HepG2 (cell line): ENCODE measurements around the gene PCAT6. TPM values are rescaled to one million over a fixed set of nuclear protein-coding genes. Genes with fewer than 3 reads are reported as not detected.

Source experiments
- ATAC-seq: fragments of 200-7000 bp; cut with Tn5 transposase; 3 replicates; pipeline ENCODE4 v1.9.1; 2020; ENCODE audit warnings: mild to moderate bottlenecking, moderate library complexity
- BruUV-seq: library from RNA; stranded (reverse); fragments of 400-500 nt; replicated peaks from 2 replicates; lab custom pipeline; 2021; lab: Mats Ljungman, UMichigan
- CTCF ChIA-PET: fragments of 300-600 bp; formaldehyde crosslinking; extraction: SDS; loops from one replicate; lab custom pipeline; 2021; ENCODE audit warnings: low total read pairs, inconsistent platforms, low intra/inter-chr PET ratio; lab: Yijun Ruan, JAX
- POLR2A ChIA-PET: fragments of 350-600 bp; sonication (Branson Sonifier 250); formaldehyde crosslinking; loops from one replicate; lab custom pipeline; 2020; ENCODE audit warnings: antibody characterized with exemption, inconsistent platforms; lab: Yijun Ruan, JAX
- DNase-seq: peaks from one replicate; pipeline ENCODE4 v3.0.0-alpha.2; 2015; ENCODE audit warnings: low spot score
- FAIRE-seq: peaks from 3 replicates; lab custom pipeline; 2011; peaks lifted over from hg19 to GRCh38; lab: Jason Lieb, UNC
- H2AFZ ChIP-seq: one replicate; pipeline ENCODE4 v1.6.1; 2011; ENCODE audit warnings: low read length, inconsistent platforms
- H3K27ac ChIP-seq: fragments of 300-600 bp; 3 replicates; pipeline ENCODE4 v1.8.0; 2011; ENCODE audit warnings: mixed run types, mild to moderate bottlenecking, mixed read lengths, low read length, inconsistent platforms; ENCODE audit not compliant: insufficient read depth; ENCODE audit errors: extremely low read length
- H3K27me3 ChIP-seq, 2 experiments: fragments of 200-600 bp in 1 of 2; 2 replicates in 1 of 2; 3 replicates in 1 of 2; pipeline versions ENCODE4 v1.6.0 to v1.8.0; 2011; ENCODE audit warnings: low read length in 2 of 2, mild to moderate bottlenecking in 2 of 2, moderate library complexity in 2 of 2, inconsistent platforms in 1 of 2; ENCODE audit not compliant: insufficient read depth in 2 of 2, control insufficient read depth in 1 of 2
- H3K36me3 ChIP-seq, 2 experiments: fragments of 200-600 bp in 1 of 2; replicated peaks in 1 of 2; 2 replicates in 1 of 2; 3 replicates in 1 of 2; pipeline versions ENCODE4 v1.5.1 to v1.8.0; 2011; ENCODE audit warnings: low read length in 2 of 2, inconsistent platforms in 1 of 2; ENCODE audit not compliant: insufficient read depth in 2 of 2, control insufficient read depth in 1 of 2
- H3K4me1 ChIP-seq: 2 replicates; pipeline ENCODE4 v1.5.1; 2012; ENCODE audit warnings: low read length, inconsistent platforms; ENCODE audit not compliant: insufficient read depth
- H3K4me2 ChIP-seq: 2 replicates; pipeline ENCODE4 v1.6.0; 2011; ENCODE audit warnings: low read depth, low read length, inconsistent platforms
- H3K4me3 ChIP-seq, 3 experiments: fragments of 200-600 bp in 1 of 3; sonication (generic), shearing (Covaris generic) in 1 of 3; replicated peaks in 1 of 3; 2 replicates each; pipeline ENCODE4 v1.5.1; 2011 to 2016; ENCODE audit warnings: low read length in 3 of 3, inconsistent platforms in 2 of 3, low read depth in 2 of 3, mild to moderate bottlenecking in 2 of 3, control low read depth in 1 of 3, mixed read lengths in 1 of 3; ENCODE audit not compliant: insufficient read depth in 1 of 3
- H3K79me2 ChIP-seq: one replicate; pipeline ENCODE4 v1.6.1; 2011; ENCODE audit warnings: low read length, inconsistent platforms; ENCODE audit not compliant: insufficient read depth
- H3K9ac ChIP-seq: 2 replicates; pipeline ENCODE4 v1.6.0; 2011; ENCODE audit warnings: mild to moderate bottlenecking, low read depth, low read length, inconsistent platforms; ENCODE audit not compliant: insufficient read depth
- H3K9me3 ChIP-seq: 2 replicates; pipeline ENCODE4 v1.5.1; 2012; ENCODE audit warnings: mild to moderate bottlenecking, low read length
- H4K20me1 ChIP-seq: 2 replicates; pipeline ENCODE4 v1.6.0; 2011; ENCODE audit warnings: inconsistent platforms, mild to moderate bottlenecking, low read length, moderate library complexity; ENCODE audit not compliant: insufficient read depth
- CBX2 ChIP-seq, 2 experiments: fragments of 200-600 bp in 1 of 2; sonication (generic); formaldehyde crosslinking in 1 of 2; IDR thresholded peaks; 2 replicates each; pipeline versions ENCODE4 v1.7.0 to v1.8.1; 2018 to 2022; ENCODE audit warnings: low read depth in 2 of 2, low read length in 1 of 2, mild to moderate bottlenecking in 1 of 2, missing genetic modification reagents in 1 of 2
- ELF1 ChIP-seq: sonication (generic); formaldehyde crosslinking; IDR thresholded peaks from 2 replicates; pipeline ENCODE4 v1.4.0; 2020; ENCODE audit warnings: missing genetic modification reagents
- MAFF ChIP-seq: IDR thresholded peaks from 2 replicates; pipeline ENCODE4 v1.6.1; 2011; ENCODE audit warnings: low read depth, low read length, improper control_type of control experiment
- NFRKB ChIP-seq: fragments of 450-650 bp; IDR thresholded peaks from 2 replicates; pipeline ENCODE4 v1.6.1; 2017
- REXO4 ChIP-seq: sonication (generic); formaldehyde crosslinking; IDR thresholded peaks from 2 replicates; pipeline ENCODE4 v1.8.0; 2022; ENCODE audit warnings: missing genetic modification reagents, mild to moderate bottlenecking, borderline replicate concordance
- RFX5 ChIP-seq: IDR thresholded peaks from 2 replicates; pipeline ENCODE4 v1.6.1; 2011; ENCODE audit warnings: low read depth, low read length, improper control_type of control experiment
- SP2 ChIP-seq: sonication (generic); formaldehyde crosslinking; IDR thresholded peaks from 2 replicates; pipeline ENCODE4 v1.5.1; 2020; ENCODE audit warnings: mild to moderate bottlenecking, missing genetic modification reagents
- SP5 ChIP-seq: IDR thresholded peaks from 2 replicates; pipeline ENCODE4 v1.6.1; 2016; ENCODE audit warnings: low read depth, borderline replicate concordance
- THAP8 ChIP-seq: sonication (generic); formaldehyde crosslinking; IDR thresholded peaks from 2 replicates; pipeline ENCODE4 v1.5.1; 2020; ENCODE audit warnings: missing genetic modification reagents, mild to moderate bottlenecking, borderline replicate concordance
- TIGD3 ChIP-seq: sonication (generic); formaldehyde crosslinking; IDR thresholded peaks from 2 replicates; pipeline ENCODE4 v1.5.1; 2020; ENCODE audit warnings: mild to moderate bottlenecking, missing genetic modification reagents, borderline replicate concordance
- ZNF225 ChIP-seq: sonication (generic); formaldehyde crosslinking; IDR thresholded peaks from 2 replicates; pipeline ENCODE4 v1.4.0; 2020; ENCODE audit warnings: mild to moderate bottlenecking, missing genetic modification reagents
- ZNF253 ChIP-seq: sonication (generic); formaldehyde crosslinking; IDR thresholded peaks from 2 replicates; pipeline ENCODE4 v1.8.0; 2022; ENCODE audit warnings: mild to moderate bottlenecking, missing genetic modification reagents, borderline replicate concordance
- ZNF530 ChIP-seq: sonication (generic); formaldehyde crosslinking; IDR thresholded peaks from 2 replicates; pipeline ENCODE4 v1.5.0; 2020; ENCODE audit warnings: low read depth, mild to moderate bottlenecking, missing genetic modification reagents
- ZNF569 ChIP-seq: sonication (generic); formaldehyde crosslinking; IDR thresholded peaks from 2 replicates; pipeline ENCODE4 v1.5.0; 2020; ENCODE audit warnings: mild to moderate bottlenecking, missing genetic modification reagents, moderate library complexity, borderline replicate concordance
- ZNF772 ChIP-seq: sonication (generic); formaldehyde crosslinking; IDR thresholded peaks from 2 replicates; pipeline ENCODE4 v1.5.0; 2020; ENCODE audit warnings: mild to moderate bottlenecking, missing genetic modification reagents
- ZNF782 ChIP-seq: sonication (generic); formaldehyde crosslinking; IDR thresholded peaks from 2 replicates; pipeline ENCODE4 v1.4.0; 2020; ENCODE audit warnings: missing genetic modification reagents, mild to moderate bottlenecking, borderline replicate concordance
- ZNF790 ChIP-seq: sonication (generic); formaldehyde crosslinking; IDR thresholded peaks from 2 replicates; pipeline ENCODE4 v1.8.0; 2022; ENCODE audit warnings: missing genetic modification reagents, mild to moderate bottlenecking, borderline replicate concordance
- WGBS: methylation state at CpG from one replicate; pipeline ENCODE4 v1.1.6; 2017; ENCODE audit warnings: low lambda C conversion rate; 5-methylcytosine and 5-hydroxymethylcytosine counted together
- in situ Hi-C: cut with HindIII; loops from 2 replicates; pipeline ENCODE4 v1.10.0; 2017; ENCODE audit warnings: low pct_unique_long_range_greater_than_20kb; ENCODE audit not compliant: extremely low pct_ligation_motif_present
- intact Hi-C: fragments of 100-400 bp; cut with micrococcal nuclease; formaldehyde crosslinking; loops from one replicate; pipeline ENCODE4 v1.10.0; 2022; ENCODE audit not compliant: unreplicated experiment
- polyA plus RNA-seq, 8 experiments: library from polyadenylated mRNA; depleted of rRNA in 3 of 8; stranded (reverse) in 7 of 8; unstranded in 1 of 8; fragments of >200 nt; fragmentation: Illumina TruSeq in 4 of 8; extraction: Trizol in 4 of 8; gene quantifications; 2 replicates each; pipeline versions ENCODE4 v1.2.1 to v1.2.3, GENCODE V29; 2011 to 2016; ENCODE audit warnings: low read depth in 4 of 8, missing spikeins in 1 of 8, mixed read lengths in 1 of 8; ENCODE audit not compliant: insufficient read depth in 1 of 8
- total RNA-seq, 5 experiments: library from RNA; depleted of rRNA; stranded (reverse); fragments of >200 nt; fragmentation: Illumina TruSeq; extraction: Trizol; gene quantifications; 2 replicates each; pipeline ENCODE4 v1.2.3, GENCODE V29; 2016; ENCODE audit warnings: low read depth in 1 of 5
- TF ChIP-seq, protein P1 (sequence below): sonication (generic); formaldehyde crosslinking; IDR thresholded peaks from 2 replicates; pipeline ENCODE4 v1.5.0; 2020; ENCODE audit warnings: mild to moderate bottlenecking, low read depth, missing genetic modification reagents, borderline replicate concordance
- TF ChIP-seq, protein P2 (sequence below): IDR thresholded peaks from 2 replicates; pipeline ENCODE4 v1.4.0; 2020; ENCODE audit warnings: mild to moderate bottlenecking, missing genetic modification reagents

PCAT6 gene
- total and polyA plus RNA-seq, 2 of the 13 experiments (the other 11 are each of a cell fraction or from before 2014, with no cell fraction given): 0.60 to 4.4 TPM

- Histone ChIP-seq H4K20me1 (no peaks in the 10 kb centered on the region), H3K4me2 (no peak overlapping the region)
- no peak for DNase-seq
- ATAC-seq: no peak
- WGBS: 46% methylated on average over 9 of the region's 10 CpGs
- POLR2A ChIA-PET: no interaction called here
- CTCF ChIA-PET: no interaction called here
- TF ChIP-seq ZNF790 (CRISPR knock-in tag) (no peak), RFX5 (no peak), ZNF772 (no peak), SP5 (CRISPR knock-in tag) (no peak), MAFF (no peak), THAP8 (CRISPR knock-in tag) (no peak), CBX2 (IDR thresholded peaks at IDR 0.05; ENCODE audit: low read depth, low read length) (no peak), CBX2 (CRISPR knock-in tag; IDR thresholded peaks at IDR 0.05; ENCODE audit: low read depth) (no peak), TIGD3 (CRISPR knock-in tag) (no peak), NFRKB (no peak), SP2 (no peak), ZNF225 (CRISPR knock-in tag) (no peak), REXO4 (CRISPR knock-in tag) (no peak), ZNF782 (CRISPR knock-in tag) (no peak), ELF1 (CRISPR knock-in tag) (no peak), ZNF530 (CRISPR knock-in tag) (no peak), ZNF569 (CRISPR knock-in tag) (no peak), ZNF253 (CRISPR knock-in tag) (no peak)
- TF ChIP-seq, protein P1, sequence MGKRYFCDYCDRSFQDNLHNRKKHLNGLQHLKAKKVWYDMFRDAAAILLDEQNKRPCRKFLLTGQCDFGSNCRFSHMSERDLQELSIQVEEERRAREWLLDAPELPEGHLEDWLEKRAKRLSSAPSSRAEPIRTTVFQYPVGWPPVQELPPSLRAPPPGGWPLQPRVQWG: no peak
- TF ChIP-seq, protein P2, sequence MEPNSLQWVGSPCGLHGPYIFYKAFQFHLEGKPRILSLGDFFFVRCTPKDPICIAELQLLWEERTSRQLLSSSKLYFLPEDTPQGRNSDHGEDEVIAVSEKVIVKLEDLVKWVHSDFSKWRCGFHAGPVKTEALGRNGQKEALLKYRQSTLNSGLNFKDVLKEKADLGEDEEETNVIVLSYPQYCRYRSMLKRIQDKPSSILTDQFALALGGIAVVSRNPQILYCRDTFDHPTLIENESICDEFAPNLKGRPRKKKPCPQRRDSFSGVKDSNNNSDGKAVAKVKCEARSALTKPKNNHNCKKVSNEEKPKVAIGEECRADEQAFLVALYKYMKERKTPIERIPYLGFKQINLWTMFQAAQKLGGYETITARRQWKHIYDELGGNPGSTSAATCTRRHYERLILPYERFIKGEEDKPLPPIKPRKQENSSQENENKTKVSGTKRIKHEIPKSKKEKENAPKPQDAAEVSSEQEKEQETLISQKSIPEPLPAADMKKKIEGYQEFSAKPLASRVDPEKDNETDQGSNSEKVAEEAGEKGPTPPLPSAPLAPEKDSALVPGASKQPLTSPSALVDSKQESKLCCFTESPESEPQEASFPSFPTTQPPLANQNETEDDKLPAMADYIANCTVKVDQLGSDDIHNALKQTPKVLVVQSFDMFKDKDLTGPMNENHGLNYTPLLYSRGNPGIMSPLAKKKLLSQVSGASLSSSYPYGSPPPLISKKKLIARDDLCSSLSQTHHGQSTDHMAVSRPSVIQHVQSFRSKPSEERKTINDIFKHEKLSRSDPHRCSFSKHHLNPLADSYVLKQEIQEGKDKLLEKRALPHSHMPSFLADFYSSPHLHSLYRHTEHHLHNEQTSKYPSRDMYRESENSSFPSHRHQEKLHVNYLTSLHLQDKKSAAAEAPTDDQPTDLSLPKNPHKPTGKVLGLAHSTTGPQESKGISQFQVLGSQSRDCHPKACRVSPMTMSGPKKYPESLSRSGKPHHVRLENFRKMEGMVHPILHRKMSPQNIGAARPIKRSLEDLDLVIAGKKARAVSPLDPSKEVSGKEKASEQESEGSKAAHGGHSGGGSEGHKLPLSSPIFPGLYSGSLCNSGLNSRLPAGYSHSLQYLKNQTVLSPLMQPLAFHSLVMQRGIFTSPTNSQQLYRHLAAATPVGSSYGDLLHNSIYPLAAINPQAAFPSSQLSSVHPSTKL: no peak
- TF ChIP-seq, all 625 proteins: peak for 0
- in situ Hi-C loops (no loop called here), intact Hi-C loops (no loop called here)
- no peak for FAIRE-seq
- H2AFZ ChIP-seq: no peak overlapping the region
- no peak overlapping the region for H3K27ac ChIP-seq
- H3K4me3 ChIP-seq: no peak overlapping the region
- no peaks in the 10 kb centered on the region for H3K9me3 ChIP-seq
- no TSS peak for BruUV-seq
- H3K9ac ChIP-seq: no peak overlapping the region
- H3K4me1 ChIP-seq: no peaks in the 10 kb centered on the region
- H3K79me2 ChIP-seq: no peaks in the 10 kb centered on the region
- H3K27me3 ChIP-seq: peaks cover 0 to 4% of the 10 kb centered on the region in 2 experiments; a peak in 2 of 5 replicates
- no peaks in the 10 kb centered on the region for H3K36me3 ChIP-seq
These were observed 24.2 kb downstream of the PCAT6 start for GRCh38 chr1:202834771-202835547.
